Activated T-helper 2 cell treated with anti-CD3 and anti-CD28 coated beads, Interferon-gamma antibody, Interleukin-2, Interleukin-4, amounts not matched to agents 10 μg/mL and 5 μg/mL and 100 μg/mL, durations not matched to agents 14 hours and 24 hours and 36 hours (primary cell): Measurements from ENCODE around the gene PTPN6. TPM values are rescaled to one million over a fixed set of nuclear protein-coding genes. Genes with fewer than 3 reads are reported as not detected.
A peak's percentile ranks its signal among the peaks of the same experiment; 100 is the strongest.

Source experiments
- DNase-seq: peaks from one replicate; pipeline ENCODE4 v3.0.0; 2021; ENCODE audit warnings: low spot score
- H3K27ac Mint-ChIP-seq: one replicate; pipeline ENCODE4 v1.8.0; 2021; ENCODE audit warnings: mixed read lengths
- H3K27me3 Mint-ChIP-seq: one replicate; pipeline ENCODE4 v1.8.0; 2021; ENCODE audit warnings: low read depth, mixed read lengths
- H3K36me3 Mint-ChIP-seq: one replicate; pipeline ENCODE4 v1.8.0; 2021; ENCODE audit warnings: low read depth, mixed read lengths
- H3K4me1 Mint-ChIP-seq: one replicate; pipeline ENCODE4 v1.8.0; 2021; ENCODE audit warnings: low read depth, mixed read lengths
- H3K4me3 Mint-ChIP-seq: one replicate; pipeline ENCODE4 v1.8.0; 2021; ENCODE audit warnings: low read depth, mild to moderate bottlenecking, moderate library complexity, mixed read lengths
- H3K9me3 Mint-ChIP-seq: one replicate; pipeline ENCODE4 v1.8.0; 2021; ENCODE audit warnings: mixed read lengths
- intact Hi-C: fragments of 100-400 bp; cut with micrococcal nuclease; formaldehyde crosslinking; loops from one replicate; pipeline ENCODE4 v1.15.1; 2023
- total RNA-seq: library from RNA; stranded (reverse); gene quantifications from 2 replicates; pipeline ENCODE4 v1.2.3, GENCODE V29; 2022

The PTPN6 gene
- total RNA-seq, 1 donor from 2014 or later = 250 TPM

DNA sequence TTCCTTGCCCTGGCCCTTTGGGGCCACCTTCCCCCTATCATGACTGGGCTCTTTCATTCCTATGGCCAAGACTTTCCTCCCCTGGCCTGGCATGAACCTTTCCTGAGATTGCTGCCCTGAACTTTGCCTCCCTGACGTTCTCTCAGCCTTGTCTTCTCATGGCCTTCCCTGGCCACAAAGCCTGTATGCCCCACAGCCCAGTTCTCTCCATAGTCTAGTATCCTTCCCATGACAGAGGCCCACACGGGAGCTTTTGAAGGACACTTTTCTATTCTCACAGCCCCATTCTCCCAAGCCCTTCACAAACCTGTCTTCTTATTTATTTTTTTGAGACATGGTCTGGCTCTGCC, 12.0 kb upstream of the PTPN6 start:
- Mint-ChIP-seq H3K27me3 (no peaks in the 10 kb centered on the region), H3K4me1 (peaks cover 38% of the 10 kb centered on the region), H3K4me3 (peak overlapping the region; percentile 56), H3K9me3 (no peaks in the 10 kb centered on the region), H3K27ac (peak overlapping the region; percentile 51), H3K36me3 (peaks cover 55% of the 10 kb centered on the region)
- intact Hi-C loops = no loop called here
- DNase-seq = no peak

DNA sequence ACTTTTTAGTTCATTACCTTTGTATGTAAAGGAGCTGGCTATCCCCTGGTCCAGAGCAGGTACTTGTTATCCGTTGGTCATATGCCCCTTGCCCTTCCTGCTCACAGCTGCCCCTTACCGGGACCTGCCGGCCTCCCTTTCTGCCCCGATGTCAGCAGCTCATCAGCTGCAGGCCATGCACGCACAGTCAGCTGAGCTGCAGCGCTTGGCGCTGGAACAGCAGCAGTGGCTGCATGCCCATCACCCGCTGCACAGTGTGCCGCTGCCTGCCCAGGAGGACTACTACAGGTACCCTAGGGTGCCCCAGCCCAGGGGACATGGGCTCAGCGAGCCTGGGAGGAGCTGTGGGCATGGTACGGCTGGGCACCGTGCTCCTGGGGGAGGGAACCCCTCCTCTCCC, 9.9 kb upstream of the PTPN6 start:
- Mint-ChIP-seq H3K27me3 (no peaks in the 10 kb centered on the region), H3K4me1 (peaks cover 37% of the 10 kb centered on the region), H3K9me3 (no peaks in the 10 kb centered on the region), H3K4me3 (no peak overlapping the region), H3K27ac (peak overlapping the region; percentile 63), H3K36me3 (peaks cover 39% of the 10 kb centered on the region)
- intact Hi-C loops = loop anchor here (5.0 to 10.0 kb wide), 3 partner anchors 76 to 1054 kb away; partner anchors contain the start of genes C1RL and LPCAT3
- DNase-seq = no peak

- H3K4me1 Mint-ChIP-seq = peaks cover 34% of the 10 kb centered on the region
- H3K9me3 Mint-ChIP-seq = no peaks in the 10 kb centered on the region
- H3K36me3 Mint-ChIP-seq = peaks cover 35% of the 10 kb centered on the region
- H3K27me3 Mint-ChIP-seq = no peaks in the 10 kb centered on the region
- no peak for DNase-seq
- no peak overlapping the region for H3K27ac Mint-ChIP-seq
- intact Hi-C loops = loop anchor here (5.0 to 10.0 kb wide), 3 partner anchors 76 to 1053 kb away; partner anchors contain the start of genes C1RL and LPCAT3
- no peak overlapping the region for H3K4me3 Mint-ChIP-seq
Measured at GRCh38 chr12:6941782-6942181, 9.4 kb upstream of the PTPN6 start.

DNA sequence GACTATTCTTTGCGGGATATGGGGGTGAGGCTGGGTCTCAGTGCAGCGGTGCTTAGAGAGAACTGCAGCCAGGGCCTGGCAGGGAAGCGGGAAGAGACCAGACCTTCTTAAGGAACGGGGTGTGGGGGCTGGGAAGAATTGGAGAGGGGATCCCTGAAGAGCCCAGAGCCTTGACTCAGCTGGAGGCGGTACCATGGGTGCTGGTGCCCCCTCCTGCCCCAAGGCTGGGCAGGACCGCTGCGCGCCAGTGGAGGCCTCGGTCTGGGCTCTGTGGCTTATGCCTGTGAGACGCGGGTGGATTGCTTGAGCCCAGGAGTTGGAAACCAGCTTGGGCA, 8.9 kb upstream of the PTPN6 start:
- no peaks in the 10 kb centered on the region for H3K27me3 Mint-ChIP-seq
- intact Hi-C loops = loop anchor here (5.0 to 10.0 kb wide), 3 partner anchors 75 to 1053 kb away; partner anchors contain the start of genes C1RL and LPCAT3
- H3K4me1 Mint-ChIP-seq = peaks cover 38% of the 10 kb centered on the region
- H3K4me3 Mint-ChIP-seq = no peak overlapping the region
- peak overlapping the region; percentile 99 for H3K27ac Mint-ChIP-seq
- H3K9me3 Mint-ChIP-seq = no peaks in the 10 kb centered on the region
- DNase-seq = no peak
- peaks cover 37% of the 10 kb centered on the region for H3K36me3 Mint-ChIP-seq

GRCh38 chr12:6943389-6943721, 7.8 kb upstream of the PTPN6 start:
- Mint-ChIP-seq H3K9me3 (no peaks in the 10 kb centered on the region), H3K4me1 (peaks cover 45% of the 10 kb centered on the region), H3K4me3 (peak overlapping the region; percentile 84), H3K27ac (peak overlapping the region; percentile 99), H3K27me3 (no peaks in the 10 kb centered on the region), H3K36me3 (peaks cover 39% of the 10 kb centered on the region)
- peak; percentile 76 for DNase-seq
- intact Hi-C loops = loop anchor here (1.0 to 10.0 kb wide), 4 partner anchors 52 to 1051 kb away; partner anchors contain the start of genes C1RL and LPCAT3

- peaks cover 39% of the 10 kb centered on the region for H3K36me3 Mint-ChIP-seq
- peak within 1 kb of the TSS; percentile 99 for H3K27ac Mint-ChIP-seq
- peak within 1 kb of the TSS; percentile 84 for H3K4me3 Mint-ChIP-seq
- intact Hi-C loops = loop anchor here (1.0 to 10.0 kb wide), 8 partner anchors 9 to 1051 kb away; partner anchors contain the start of genes C1RL, EMG1, LPCAT3 and PHB2
- peaks cover 46% of the 10 kb centered on the region for H3K4me1 Mint-ChIP-seq
- H3K27me3 Mint-ChIP-seq = no peaks in the 10 kb centered on the region
- no peaks in the 10 kb centered on the region for H3K9me3 Mint-ChIP-seq
- peak; percentile 79 for DNase-seq
Measured at GRCh38 chr12:6943722-6944380, 7.3 kb upstream of the PTPN6 start, which contains the start of the genes C12orf57 and RNU7-1. Gene C12orf57 (plus strand): TSS chr12:6944022. CDS start chr12:6944122, 100 bp downstream. Gene RNU7-1 (plus strand): TSS chr12:6943816.

- Mint-ChIP-seq H3K27ac (peak overlapping the region; percentile 99), H3K4me3 (peak overlapping the region; percentile 84), H3K9me3 (no peaks in the 10 kb centered on the region), H3K27me3 (no peaks in the 10 kb centered on the region), H3K36me3 (peaks cover 40% of the 10 kb centered on the region), H3K4me1 (peaks cover 50% of the 10 kb centered on the region)
- intact Hi-C loops = loop anchor here (1.0 to 10.0 kb wide), 7 partner anchors 9 to 1050 kb away; partner anchors contain the start of genes C1RL, EMG1, LPCAT3 and PHB2
- DNase-seq = peak; percentile 84
Measured at GRCh38 chr12:6944381-6945186, 6.6 kb upstream of the PTPN6 start.

DNA sequence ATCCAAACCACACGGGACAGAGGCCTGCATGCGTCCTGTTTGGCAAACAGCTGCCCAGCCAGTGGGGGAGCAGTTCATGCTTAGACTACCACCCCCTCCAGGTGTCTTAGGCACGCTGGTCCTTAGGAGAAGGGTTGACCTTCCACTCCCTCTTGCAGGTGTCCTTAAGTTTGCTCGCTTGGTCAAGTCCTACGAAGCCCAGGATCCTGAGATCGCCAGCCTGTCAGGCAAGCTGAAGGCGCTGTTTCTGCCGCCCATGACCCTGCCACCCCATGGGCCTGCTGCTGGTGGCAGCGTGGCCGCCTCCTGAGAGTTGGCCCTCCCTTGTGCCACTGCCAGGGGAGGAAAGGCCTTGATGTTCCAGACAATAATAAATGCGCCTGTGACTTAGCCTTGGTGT, 5.5 kb upstream of the PTPN6 start:
- Mint-ChIP-seq H3K27ac (peak overlapping the region; percentile 99), H3K36me3 (peaks cover 33% of the 10 kb centered on the region), H3K4me1 (peaks cover 60% of the 10 kb centered on the region), H3K27me3 (no peaks in the 10 kb centered on the region), H3K4me3 (peak overlapping the region; percentile 84), H3K9me3 (no peaks in the 10 kb centered on the region)
- no peak for DNase-seq
- intact Hi-C loops = loop anchor here (10.0 kb wide), 1 partner anchor 1049 kb away; no protein-coding TSS in a partner anchor

GRCh38 chr12:6946033-6946919, 4.9 kb upstream of the PTPN6 start:
- Mint-ChIP-seq H3K27me3 (no peaks in the 10 kb centered on the region), H3K36me3 (peaks cover 29% of the 10 kb centered on the region), H3K9me3 (no peaks in the 10 kb centered on the region), H3K4me3 (peak overlapping the region; percentile 84), H3K4me1 (peaks cover 62% of the 10 kb centered on the region), H3K27ac (peak overlapping the region; percentile 99)
- intact Hi-C loops = loop anchor here (10.0 kb wide), 1 partner anchor 1049 kb away; no protein-coding TSS in a partner anchor
- peak; percentile 67 for DNase-seq

- no peak for DNase-seq
- intact Hi-C loops = loop anchor here (10.0 kb wide), 1 partner anchor 1048 kb away; no protein-coding TSS in a partner anchor
- no peaks in the 10 kb centered on the region for H3K9me3 Mint-ChIP-seq
- H3K4me3 Mint-ChIP-seq = peak overlapping the region; percentile 84
- H3K36me3 Mint-ChIP-seq = peaks cover 32% of the 10 kb centered on the region
- H3K27me3 Mint-ChIP-seq = no peaks in the 10 kb centered on the region
- peak overlapping the region; percentile 99 for H3K27ac Mint-ChIP-seq
- H3K4me1 Mint-ChIP-seq = peaks cover 64% of the 10 kb centered on the region
Measured at GRCh38 chr12:6946920-6947374, 4.2 kb upstream of the PTPN6 start.

DNA sequence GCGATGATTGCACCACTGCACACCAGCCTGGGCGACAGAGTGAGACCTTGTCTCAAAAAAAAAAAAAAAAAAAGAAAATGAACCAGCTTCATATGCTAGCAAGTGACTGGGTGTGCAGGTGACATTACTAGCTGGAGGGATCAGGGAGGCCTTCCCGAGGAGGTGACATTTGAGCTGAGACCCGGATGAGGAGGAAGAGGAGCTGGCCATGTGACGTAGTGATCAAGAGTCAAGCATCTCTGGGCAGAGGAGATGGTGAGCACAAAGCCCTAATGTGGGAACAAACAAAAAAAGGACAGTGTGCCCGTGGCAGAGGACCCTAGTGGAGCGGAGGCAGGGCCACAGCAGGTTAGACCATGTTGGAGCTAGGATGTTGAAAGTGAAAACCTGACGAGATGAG, 3.5 kb upstream of the PTPN6 start:
- no peak for DNase-seq
- peak overlapping the region; percentile 47 for H3K4me3 Mint-ChIP-seq
- H3K27ac Mint-ChIP-seq = peak overlapping the region; percentile 69
- no peaks in the 10 kb centered on the region for H3K27me3 Mint-ChIP-seq
- H3K4me1 Mint-ChIP-seq = peaks cover 62% of the 10 kb centered on the region
- H3K36me3 Mint-ChIP-seq = peaks cover 33% of the 10 kb centered on the region
- H3K9me3 Mint-ChIP-seq = no peaks in the 10 kb centered on the region
- intact Hi-C loops = loop anchor here (10.0 kb wide), 1 partner anchor 1047 kb away; no protein-coding TSS in a partner anchor
